GM19351 (cell line): ENCODE data around the gene ZYX.
"Not testable (repeated sequence)": the region's sequence is repeated elsewhere in the genome, so short reads cannot be mapped to it uniquely, and the experiment has no call there.

Experiments used
- ATAC-seq: cut with Tn5 transposase; IDR thresholded peaks from one replicate; pipeline ENCODE4 v1.9.1; 2021; ENCODE audit warnings: mild to moderate bottlenecking, moderate library complexity; ENCODE audit not compliant: unreplicated experiment

The ZYX gene

GRCh38 chr7:143384661-143385631, 3.8 kb downstream of the ZYX start:
- no peak for ATAC-seq

DNA sequence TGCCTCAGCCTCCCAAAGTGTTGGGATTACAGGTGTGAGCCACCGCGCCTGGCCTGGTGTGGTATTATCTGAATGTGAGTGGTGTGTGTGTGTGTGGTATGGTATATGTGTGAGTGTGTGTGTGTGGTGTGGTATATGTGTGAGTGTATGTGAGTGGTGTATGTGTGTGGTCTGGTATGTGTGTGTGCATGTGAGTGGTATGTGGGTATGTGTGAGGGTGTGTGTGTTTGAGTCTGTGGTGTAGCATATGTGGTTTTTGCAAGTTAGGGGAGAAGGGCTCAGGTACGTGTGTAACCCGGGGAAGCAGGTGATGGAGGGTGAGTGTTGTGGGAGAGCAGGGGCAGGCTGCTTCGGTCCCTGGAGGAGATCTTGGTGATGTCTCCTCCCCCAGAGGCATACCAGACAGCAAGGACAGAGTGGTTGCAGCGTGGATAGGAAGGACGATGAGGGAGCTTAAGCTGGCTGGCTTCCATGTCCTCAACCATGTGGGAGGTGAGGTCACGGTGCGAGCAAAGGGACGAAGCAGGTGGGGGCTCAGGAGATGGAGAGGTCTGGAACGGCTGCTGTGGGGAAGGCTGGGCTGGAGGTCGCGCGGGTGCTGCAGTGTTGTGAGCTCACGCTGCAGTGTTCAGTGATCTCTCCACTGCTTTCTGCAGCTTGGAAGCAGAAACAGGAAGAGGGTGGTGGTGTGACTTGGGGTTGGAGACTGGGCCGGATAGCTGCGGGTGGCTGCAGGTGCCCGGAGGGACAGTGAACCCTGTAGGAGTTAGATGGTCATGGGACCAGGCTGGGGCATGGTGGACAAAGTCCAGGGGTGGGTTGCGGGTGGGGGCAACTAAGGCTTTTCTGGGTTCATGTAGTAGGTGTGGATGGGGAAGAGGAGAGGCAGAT, 5.0 kb downstream of the ZYX start:
- ATAC-seq: no peak

DNA sequence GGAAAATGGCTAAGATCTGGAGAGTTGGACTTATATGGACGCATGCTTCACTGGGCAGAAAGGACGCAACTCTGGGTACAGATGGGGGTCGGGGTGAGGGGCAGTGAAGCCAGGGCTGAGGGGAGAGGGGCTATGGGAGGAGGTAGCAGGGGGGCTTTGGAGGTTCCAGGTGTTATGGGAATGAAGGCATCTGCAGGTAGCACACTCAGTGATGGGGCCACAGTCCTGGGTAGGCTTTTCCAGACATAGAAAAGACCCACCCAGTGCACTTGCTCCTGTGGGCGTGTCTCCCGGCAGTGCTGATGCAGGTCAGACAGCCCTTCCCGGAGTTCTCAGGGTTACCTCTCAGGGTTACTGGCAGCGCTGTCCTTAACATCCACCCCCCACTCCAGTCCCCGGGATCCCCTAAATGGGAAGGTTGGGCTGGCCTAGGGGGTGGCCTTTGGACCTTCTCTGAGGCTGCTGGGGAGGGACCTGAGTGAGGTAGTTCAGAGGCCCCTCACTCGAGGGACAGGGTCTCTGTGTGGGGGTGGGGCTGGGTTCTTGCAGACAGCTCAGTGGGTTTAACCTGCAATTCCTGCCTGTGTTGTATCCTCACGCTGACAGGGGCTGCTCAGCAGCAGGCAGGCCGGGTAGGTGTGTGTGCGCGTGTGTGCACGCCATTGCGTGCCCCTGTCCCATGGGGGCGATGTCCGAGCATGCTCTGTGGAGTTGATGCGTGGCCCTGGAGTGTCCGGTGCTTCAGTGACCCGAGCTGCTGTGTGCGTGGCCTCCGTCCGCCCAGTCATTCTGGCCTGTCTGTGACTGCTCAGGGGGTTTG, 6.2 kb downstream of the ZYX start:
- no peak for ATAC-seq

- no peak for ATAC-seq
Measured at GRCh38 chr7:143388051-143388450, 6.9 kb downstream of the ZYX start.

DNA sequence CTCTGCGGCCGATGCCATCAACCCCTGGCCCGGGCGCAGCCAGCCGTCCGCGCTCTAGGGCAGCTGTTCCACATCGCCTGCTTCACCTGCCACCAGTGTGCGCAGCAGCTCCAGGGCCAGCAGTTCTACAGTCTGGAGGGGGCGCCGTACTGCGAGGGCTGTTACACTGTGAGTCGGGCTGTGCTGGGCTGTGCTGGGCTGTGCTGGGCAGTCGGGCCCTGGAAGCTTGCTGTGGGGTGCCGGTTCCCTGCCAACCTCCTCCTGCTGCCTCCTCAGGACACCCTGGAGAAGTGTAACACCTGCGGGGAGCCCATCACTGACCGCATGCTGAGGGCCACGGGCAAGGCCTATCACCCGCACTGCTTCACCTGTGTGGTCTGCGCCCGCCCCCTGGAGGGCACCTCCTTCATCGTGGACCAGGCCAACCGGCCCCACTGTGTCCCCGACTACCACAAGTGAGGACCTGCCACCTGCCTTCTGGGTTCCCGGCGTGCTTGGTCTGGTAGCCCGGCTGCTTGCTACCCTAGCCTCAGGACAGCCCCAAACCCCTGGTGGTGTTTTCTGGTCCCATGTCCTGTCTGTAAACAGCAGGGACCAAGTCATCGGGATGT, 7.5 kb downstream of the ZYX start:
- no peak for ATAC-seq

DNA sequence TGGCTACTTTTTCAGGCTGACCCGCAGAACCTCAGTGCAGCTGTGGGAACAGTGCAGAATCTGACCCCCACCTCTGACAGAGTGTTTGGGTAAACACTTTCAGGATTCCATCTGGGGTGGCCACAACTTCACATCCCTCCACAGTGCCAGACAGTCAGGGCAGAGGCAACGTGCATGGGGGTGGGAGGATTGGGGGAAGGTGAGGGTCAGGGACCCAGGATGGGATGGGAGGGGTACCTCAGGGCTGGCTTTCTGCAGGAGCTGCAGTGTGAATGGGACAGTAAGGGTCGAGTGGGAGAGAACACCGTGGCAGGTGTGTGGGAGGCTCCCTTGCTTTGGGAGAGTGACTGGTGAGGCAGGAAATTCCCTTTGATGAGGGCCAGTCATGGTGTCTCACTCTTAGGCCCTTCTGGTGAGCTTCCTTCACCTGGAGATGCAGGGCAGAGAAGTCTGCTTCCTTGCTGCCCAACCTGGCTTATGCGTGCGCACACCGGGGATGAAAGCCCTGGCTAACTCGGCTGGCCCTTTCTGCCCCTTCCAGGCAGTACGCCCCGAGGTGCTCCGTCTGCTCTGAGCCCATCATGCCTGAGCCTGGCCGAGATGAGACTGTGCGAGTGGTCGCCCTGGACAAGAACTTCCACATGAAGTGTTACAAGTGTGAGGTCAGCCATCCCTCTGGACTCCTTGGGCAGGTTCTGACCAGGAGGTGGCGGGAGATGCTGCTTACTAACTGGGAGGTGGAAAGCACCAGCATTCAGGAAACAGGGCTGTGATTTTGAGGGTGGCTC, 8.4 kb downstream of the ZYX start:
- ATAC-seq: no peak

DNA sequence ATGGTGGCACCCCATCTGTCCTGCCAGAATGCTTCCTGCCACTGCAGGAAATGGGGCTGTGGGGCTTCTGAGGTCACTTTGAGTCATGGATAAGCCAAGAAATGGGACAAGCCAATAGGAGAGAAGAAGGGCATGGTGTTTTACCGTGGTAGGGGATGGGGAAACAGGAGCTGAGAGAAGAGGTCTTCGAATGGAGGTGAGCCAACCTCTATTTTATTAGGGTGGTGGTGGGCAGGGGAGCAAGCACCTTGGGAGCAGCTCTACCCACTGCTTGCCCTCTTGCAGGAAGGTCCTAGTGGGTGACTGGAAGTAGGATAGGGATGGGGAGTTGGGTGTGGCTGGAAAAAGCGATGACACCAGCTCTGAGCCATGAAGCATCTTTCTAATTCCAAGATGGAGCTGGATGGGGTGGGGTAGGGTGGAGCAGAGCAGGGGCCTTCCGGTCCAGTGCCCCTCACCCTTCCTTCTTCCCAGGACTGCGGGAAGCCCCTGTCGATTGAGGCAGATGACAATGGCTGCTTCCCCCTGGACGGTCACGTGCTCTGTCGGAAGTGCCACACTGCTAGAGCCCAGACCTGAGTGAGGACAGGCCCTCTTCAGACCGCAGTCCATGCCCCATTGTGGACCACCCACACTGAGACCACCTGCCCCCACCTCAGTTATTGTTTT, 9.1 kb downstream of the ZYX start:
- ATAC-seq: no peak

GRCh38 chr7:143390773-143391317, 9.7 kb downstream of the ZYX start:
- ATAC-seq: no peak

DNA sequence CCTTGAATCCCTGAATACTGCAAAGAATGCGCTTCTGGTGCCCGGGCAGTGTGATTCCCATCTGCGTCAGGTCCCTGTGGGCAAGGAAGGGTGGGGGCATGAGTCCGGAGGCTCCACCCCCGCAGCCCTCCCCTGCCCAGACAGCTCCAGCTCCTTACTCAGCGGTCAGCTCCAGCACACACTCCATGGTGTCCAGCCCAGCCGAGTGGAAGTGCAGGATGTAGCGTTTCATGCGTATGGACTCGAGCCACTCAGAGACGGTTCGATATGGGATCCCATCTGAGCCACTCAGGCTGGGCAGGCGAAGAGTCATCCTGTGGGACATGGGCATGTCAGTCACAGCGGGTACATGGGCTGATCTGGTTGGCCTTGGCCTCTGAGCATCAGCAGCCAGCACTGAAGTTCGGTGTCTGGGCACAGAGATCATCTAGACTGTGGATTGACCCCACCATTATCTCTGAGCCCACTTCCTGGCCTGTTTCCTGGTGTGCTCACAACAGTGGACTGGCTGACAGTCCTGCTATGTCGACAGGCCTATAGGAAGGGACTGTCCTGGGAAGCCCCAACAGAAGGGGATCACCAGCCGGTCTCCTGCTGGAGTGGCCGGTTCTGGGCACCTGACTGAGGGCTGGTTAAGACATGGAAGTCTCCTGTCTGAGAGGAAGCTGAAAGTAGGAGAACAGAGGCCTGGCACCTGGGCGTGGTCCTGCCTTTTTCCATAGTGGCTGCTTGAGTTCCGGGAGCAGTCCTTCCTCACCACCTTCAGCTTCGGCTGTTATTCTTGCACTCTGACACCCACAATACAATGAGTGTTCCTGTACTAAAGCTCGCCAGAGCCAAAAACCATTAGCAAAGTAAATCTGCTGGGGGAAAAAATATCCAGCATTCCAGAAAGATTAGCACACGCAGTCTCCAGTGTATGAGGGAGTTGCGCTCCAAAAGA, 10.6 kb downstream of the ZYX start:
- ATAC-seq: no peak

DNA sequence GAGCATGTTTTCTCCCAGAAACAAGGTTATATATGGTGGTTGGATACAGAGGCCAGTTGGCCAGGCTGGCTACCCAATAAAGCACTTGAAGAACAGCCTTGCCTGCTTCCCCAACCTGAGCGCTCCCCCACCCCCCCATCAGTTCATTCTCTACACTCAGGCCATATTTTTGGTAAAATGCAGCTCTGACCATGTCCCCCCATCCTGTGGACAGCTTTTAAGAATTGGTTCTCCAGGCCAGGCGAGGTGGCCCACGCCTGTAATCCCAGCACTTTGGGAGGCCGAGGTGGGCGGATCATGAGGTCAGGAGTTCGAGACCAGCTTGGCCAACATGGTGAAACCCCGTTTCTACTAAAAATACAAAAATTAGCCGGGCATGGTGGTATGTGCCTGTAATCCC, 11.3 kb downstream of the ZYX start:
- not testable (repeated sequence) for ATAC-seq

- no peak for ATAC-seq
Measured at GRCh38 chr7:143392875-143393266, 11.7 kb downstream of the ZYX start.

DNA sequence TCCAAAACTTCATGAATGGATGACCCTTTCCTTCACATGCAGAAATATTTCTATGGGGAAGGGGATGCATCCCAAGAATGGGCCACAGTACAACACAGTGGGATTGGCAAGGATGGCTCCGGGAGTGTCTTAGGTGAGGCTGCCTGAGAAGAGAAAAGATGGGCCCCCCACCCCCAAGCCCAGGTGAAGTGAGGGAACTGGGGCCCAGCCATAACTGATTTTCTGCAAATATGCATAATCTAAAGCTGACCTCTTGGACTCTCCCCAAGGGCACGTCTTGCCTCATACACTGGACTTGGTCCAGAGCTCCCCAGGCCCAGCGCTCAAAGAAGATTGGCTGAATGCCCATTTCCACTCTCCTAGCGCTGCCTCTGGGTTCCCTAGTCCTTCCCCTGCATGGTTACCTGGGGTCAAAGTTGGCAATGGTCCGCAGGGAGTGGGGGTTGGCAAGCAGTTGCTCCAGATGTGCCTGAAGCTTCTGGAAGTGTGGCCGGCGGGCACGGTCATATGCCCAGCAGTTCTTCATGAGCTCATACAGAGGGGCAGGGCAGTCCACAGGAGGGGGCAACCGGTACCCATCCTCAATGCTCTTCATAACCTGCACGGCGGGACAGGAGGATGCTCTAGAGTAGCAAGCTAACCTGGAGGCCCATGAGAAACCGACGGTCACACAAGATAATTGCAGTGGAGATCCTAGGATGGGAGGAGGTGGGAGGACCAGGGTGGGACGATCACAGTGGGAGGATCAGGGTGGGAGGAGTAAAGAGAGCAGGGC, 12.3 kb downstream of the ZYX start:
- no peak for ATAC-seq

- no peak for ATAC-seq
Measured at GRCh38 chr7:143394068-143394467, 12.9 kb downstream of the ZYX start.

DNA sequence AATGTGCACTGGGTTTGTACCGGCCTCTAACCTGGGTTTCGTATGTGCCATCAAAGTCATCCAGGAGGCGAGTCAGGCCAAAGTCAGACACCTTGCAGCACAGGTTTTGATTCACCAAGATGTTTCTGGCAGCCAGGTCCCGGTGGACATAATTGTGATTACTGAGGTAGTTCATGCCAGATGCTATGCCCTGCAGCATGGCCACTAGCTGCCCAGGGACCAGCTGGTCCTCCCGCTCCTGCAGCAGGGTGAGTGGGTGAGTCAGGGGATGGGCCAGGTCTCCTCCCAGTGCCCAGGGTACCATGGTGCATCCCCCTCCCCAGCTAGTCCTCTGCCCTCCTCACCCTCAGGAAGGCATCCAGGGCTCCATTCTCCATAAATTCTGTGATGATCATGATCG, 13.6 kb downstream of the ZYX start:
- ATAC-seq: no peak

DNA sequence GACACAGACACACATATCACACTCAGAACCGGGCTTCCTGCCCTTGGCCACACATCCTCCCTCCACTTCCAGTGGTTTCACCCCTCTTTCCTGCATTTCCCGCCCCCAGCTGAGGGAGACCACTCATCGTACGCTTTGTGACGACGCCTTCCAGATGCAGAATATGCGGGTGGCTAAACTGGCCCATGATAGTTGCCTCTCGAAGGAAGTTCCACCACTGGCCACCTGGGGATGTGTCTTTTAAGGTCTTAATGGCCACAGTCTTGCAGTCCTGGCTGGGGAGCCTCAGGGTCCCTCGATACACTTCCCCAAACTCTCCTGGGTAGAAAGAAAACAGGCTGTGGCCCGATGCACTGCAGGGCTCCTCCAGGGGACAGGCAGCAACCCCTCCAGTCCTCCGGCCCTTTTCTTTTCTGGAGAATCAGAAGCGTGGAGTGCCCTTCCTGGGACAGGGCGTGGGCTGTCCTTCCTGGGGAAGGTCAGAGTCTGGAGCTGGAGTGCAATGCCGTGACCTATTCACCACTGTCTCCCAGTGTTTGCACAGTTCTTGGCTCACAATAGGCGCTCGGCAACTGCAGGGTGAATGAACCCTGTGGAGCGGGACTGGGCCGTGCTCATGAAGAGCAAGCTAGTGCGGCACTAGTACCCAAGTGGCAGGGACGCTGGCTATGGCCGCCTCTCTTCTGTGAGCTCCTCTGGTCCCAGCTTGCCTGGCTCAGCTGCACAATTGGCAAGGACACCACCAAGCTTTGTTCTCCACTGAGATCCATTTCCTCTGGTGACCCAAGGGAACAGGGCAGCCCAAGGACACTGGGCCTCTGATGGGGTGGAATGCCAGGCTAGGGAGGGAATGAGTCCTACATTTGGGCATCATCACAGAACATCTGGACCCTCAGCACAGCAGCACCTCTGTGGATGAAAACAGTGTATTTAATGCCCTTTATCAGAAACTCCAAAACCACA, 14.3 kb downstream of the ZYX start:
- peak; percentile 51 for ATAC-seq

DNA sequence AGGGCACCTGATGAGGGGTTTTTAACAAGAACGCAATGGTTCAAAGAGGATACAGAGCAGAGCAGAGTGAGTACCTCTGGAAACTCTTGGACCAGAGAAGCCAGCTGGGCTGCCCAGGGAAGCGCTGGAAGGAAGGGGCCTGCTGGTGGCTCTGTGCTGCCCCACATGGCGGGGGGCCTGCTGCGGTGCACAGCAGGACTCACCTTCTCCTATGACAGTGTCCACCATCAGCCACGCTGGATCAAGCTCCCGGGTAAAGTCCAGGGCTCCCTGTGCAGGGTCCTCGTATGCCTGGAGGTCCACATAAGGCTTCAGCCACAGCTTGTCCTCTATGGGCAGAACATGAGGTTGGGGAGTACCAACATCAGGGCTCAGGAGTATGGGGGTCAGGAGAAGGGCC, 15.0 kb downstream of the ZYX start:
- no peak for ATAC-seq
